Measurements from ENCODE around the gene GRID1. TPM values are rescaled to one million over a fixed set of nuclear protein-coding genes. Genes with fewer than 3 reads are reported as not detected.

GRID1 gene
- total RNA-seq, 4 donors from 2014 or later, result 1.4 to 4.9 (median 2.0) TPM

DNA sequence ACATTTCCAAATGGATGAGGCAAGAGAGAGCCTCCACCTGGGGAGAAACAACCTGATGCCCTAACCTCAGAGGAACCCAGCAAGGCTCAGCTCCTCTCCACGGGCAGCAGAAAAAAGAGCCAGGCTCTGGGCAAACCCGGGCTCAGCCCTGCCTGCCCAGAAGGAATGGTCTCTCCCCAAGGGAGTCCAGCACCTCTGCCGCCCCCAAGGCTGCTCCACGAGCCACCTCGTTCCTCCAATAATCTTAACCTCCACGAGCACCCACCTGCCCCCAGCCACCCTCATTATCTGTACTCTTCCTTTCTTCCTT is 154.2 kb downstream of the GRID1 start:
- no peak overlapping the region for H3K4me3 ChIP-seq (ENCODE audit: low read depth, poor library complexity, severe bottlenecking)
- TF ChIP-seq, protein P1, sequence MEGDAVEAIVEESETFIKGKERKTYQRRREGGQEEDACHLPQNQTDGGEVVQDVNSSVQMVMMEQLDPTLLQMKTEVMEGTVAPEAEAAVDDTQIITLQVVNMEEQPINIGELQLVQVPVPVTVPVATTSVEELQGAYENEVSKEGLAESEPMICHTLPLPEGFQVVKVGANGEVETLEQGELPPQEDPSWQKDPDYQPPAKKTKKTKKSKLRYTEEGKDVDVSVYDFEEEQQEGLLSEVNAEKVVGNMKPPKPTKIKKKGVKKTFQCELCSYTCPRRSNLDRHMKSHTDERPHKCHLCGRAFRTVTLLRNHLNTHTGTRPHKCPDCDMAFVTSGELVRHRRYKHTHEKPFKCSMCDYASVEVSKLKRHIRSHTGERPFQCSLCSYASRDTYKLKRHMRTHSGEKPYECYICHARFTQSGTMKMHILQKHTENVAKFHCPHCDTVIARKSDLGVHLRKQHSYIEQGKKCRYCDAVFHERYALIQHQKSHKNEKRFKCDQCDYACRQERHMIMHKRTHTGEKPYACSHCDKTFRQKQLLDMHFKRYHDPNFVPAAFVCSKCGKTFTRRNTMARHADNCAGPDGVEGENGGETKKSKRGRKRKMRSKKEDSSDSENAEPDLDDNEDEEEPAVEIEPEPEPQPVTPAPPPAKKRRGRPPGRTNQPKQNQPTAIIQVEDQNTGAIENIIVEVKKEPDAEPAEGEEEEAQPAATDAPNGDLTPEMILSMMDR (IDR thresholded peaks at IDR 0.05), result no peak
- TF ChIP-seq POLR2A (IDR thresholded peaks at IDR 0.05), result no peak
- 81 to 82% methylated on average over 6 of the region's 6 CpGs for WGBS, 2 donors
- intact Hi-C loops (cut with DNase I; ENCODE audit: low total_unique reads), result no loop called here
- DNase-seq (ENCODE audit: low spot score in 2 of 2), result no peak

DNA sequence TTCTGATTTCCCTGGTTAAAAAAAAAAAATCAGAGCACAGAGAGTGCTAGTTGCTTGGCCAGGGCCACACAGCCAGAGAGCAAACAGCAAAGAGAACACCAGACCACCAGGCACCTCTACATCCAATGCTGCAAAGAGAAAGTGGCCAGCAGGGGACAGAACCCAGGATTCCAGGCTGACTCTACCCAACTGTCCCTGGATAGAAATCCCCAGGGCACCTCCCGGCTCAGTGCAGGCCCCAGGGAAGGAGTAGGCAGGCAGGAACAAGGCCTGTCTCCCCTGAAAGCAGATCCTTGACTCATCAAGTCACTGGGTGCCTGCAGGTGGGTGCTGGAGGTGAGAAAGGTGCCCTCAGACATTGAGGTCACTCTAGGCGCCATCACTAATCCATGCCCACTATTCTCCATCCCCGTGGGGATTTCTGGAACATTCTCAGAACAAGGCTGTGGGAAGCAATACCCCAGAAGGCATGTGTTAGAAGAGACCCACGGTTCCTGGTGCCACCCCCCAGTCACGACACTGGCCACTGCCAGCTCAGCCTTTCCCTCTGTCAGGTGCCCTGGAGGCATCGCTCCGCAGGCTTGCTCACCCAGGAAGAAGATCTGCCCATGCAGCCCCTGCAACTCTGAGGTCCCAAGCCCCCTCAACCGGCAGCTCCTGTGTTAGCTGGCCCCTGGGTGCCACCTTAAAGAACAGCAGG is 154.8 kb downstream of the GRID1 start:
- intact Hi-C loops (cut with DNase I; ENCODE audit: low total_unique reads), result no loop called here
- 74 to 78% methylated on average over 8 of the region's 8 CpGs for WGBS, 2 donors
- TF ChIP-seq, protein P1 (IDR thresholded peaks at IDR 0.05), result no peak
- TF ChIP-seq POLR2A (IDR thresholded peaks at IDR 0.05), result no peak
- DNase-seq (ENCODE audit: low spot score in 2 of 2), result no peak
- H3K4me3 ChIP-seq (ENCODE audit: low read depth, poor library complexity, severe bottlenecking), result no peak overlapping the region

DNA sequence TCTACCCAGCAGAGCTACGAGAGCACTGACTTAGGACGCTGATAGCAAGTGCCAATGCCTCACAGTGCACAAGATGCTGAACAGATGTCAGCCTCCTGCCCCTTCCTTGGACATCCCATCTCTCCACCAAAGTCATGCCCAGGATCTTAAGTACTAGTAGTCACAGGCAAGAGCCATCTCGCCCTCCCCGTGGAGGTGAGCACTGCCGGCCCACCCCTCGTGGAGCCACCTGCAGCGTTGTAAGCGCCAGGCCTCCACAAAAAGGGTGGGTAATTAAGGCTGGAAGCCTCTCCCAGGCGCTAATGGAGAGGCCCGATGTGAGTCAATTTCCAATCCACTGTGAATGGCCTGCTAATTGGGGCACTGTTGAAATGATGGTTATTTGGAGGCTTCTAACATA is 156.2 kb downstream of the GRID1 start:
- DNase-seq (ENCODE audit: low spot score in 2 of 2), result no peak
- no peak overlapping the region for H3K4me3 ChIP-seq (ENCODE audit: low read depth, poor library complexity, severe bottlenecking)
- 70 to 82% methylated on average over 10 of the region's 10 CpGs for WGBS, 2 donors
- intact Hi-C loops (cut with DNase I; ENCODE audit: low total_unique reads), result no loop called here
- TF ChIP-seq, protein P1 (IDR thresholded peaks at IDR 0.05), result no peak
- TF ChIP-seq POLR2A (IDR thresholded peaks at IDR 0.05), result no peak

DNA sequence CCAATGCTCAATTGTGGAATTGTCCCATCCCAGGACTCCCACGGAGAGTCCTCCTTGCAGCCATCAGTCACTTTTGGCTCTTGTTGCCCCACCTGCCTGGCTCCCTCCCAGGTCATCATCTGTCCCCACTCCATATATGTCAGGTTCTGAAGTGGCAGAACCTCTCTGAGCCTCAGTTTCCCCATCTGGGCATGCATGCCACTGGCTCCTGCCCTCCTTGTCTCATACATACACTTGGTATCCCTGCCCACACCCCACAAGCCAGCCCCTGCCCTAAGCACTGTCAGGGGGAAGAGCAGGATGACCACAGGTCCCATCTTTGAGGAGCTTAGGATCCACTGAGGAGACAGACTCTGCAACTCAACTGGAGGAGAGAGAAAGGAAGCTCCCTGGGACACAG is 156.9 kb downstream of the GRID1 start:
- TF ChIP-seq, protein P1 (IDR thresholded peaks at IDR 0.05), result no peak
- no peak for TF ChIP-seq POLR2A (IDR thresholded peaks at IDR 0.05)
- 85 to 87% methylated on average over 1 of the region's 1 CpG for WGBS, 2 donors
- DNase-seq (ENCODE audit: low spot score in 2 of 2), result no peak
- no peak overlapping the region for H3K4me3 ChIP-seq (ENCODE audit: low read depth, poor library complexity, severe bottlenecking)
- intact Hi-C loops (cut with DNase I; ENCODE audit: low total_unique reads), result no loop called here

DNA sequence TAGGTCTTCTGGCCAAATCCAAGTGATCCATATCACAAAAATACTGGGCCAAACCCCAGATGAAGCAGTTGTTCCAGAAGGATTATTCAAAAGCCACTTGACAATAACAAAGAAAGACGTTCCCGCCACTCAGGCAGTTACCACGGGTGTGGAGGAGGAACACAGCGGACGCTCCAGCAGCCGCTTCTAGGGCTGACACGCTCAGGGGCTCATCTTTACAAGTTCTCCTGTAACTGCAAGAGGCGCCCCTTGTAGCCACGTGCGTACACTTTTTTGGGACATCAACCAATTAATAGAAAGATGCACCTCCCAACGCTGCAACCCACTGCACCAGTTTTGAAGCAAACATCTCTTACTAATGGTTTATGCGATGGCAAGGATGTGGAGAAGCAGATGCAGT is 159.4 kb downstream of the GRID1 start:
- DNase-seq (ENCODE audit: low spot score in 2 of 2), result no peak
- no peak overlapping the region for H3K4me3 ChIP-seq (ENCODE audit: low read depth, poor library complexity, severe bottlenecking)
- TF ChIP-seq, protein P1 (IDR thresholded peaks at IDR 0.05), result no peak
- no peak for TF ChIP-seq POLR2A (IDR thresholded peaks at IDR 0.05)
- 88 to 92% methylated on average over 12 of the region's 12 CpGs for WGBS, 2 donors
- intact Hi-C loops (cut with DNase I; ENCODE audit: low total_unique reads), result no loop called here

DNA sequence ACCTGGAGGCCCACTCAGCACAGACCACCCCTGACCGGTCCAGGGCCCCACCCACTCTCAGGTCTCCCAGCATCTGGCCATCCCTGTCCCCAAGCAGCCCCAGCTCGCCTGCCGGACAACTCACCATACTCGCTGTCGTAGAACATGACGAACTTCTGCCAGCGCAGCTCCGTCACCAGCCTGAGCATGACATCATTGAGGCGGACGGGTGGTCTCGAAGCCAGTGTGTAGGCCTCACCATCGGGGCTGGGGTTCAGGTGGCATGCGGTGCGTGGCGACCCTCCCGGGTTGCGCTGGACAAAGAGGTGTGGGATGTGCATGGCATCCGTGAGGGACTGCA is 160.4 kb downstream of the GRID1 start:
- WGBS, 2 donors, result 95 to 97% methylated on average over 15 to 18 of the region's 18 CpGs
- intact Hi-C loops (cut with DNase I; ENCODE audit: low total_unique reads), result no loop called here
- TF ChIP-seq POLR2A (IDR thresholded peaks at IDR 0.05), result no peak
- TF ChIP-seq, protein P1 (IDR thresholded peaks at IDR 0.05), result no peak
- no peak overlapping the region for H3K4me3 ChIP-seq (ENCODE audit: low read depth, poor library complexity, severe bottlenecking)
- DNase-seq (ENCODE audit: low spot score in 2 of 2), result no peak

Data from lower leg skin (tissue), 4 donors.